Epidermal melanocyte (primary cell): ENCODE results near the gene GALNT2.

ENCODE experiments used
- DNase-seq: peaks from one replicate; pipeline ENCODE4 v3.0.0; 2011; ENCODE audit warnings: low spot score; ENCODE audit not compliant: insufficient read length

GALNT2 gene

GRCh38 chr1:230206976-230207375 is 139.9 kb downstream of the GALNT2 start:
- DNase-seq, result no peak

DNA sequence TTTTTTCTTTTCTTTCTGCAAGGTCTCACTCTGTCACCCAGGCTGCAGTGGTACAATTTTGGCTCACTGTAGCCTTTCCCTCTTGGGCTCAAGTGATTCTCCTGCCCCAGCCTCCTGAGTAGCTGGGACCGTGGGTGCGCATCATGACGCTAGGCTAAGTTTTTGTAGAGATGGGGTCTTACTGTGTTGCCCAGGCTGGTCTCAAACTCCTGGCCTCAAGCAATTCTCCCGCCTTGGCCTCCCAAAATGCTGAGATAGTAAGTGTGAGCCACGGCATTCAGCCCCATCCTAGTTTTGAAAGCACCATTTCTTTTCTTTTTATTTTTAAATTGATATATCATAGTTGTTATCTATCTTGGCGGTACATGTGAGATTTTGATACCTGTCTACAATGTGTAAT is 140.6 kb downstream of the GALNT2 start:
- no peak for DNase-seq

GRCh38 chr1:230208619-230209261 is 141.7 kb downstream of the GALNT2 start:
- DNase-seq, result no peak

DNA sequence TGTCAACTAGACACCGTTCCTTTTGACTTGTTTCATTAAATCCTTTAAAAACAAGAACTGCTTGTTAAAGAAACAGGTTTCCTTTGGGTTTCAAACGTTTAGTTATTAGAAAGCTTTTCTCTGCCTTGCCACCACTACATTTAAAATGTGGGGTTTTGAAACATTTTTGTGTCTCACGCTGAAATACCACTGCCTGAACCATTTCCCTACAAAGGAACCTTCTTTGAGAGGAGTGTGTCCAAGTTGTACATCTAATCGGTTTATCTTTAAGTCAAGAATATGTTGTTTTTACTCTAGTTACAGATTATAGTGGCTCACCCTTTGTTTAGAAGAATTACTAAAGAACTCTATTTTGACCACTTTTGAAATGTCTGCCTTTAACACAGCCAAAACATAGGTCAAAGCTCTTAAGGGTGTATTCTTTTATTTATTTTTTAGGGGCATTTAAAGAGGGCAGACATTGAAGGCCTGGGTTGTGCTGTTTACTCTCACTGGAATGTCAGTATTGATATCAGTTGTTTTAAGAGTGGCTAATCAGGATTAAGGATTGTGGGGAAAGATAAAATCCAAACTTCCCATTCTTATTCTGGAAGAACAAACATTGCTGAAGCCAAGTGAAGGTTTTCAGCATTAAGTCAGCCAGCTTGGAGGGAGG is 143.4 kb downstream of the GALNT2 start:
- no peak for DNase-seq

- no peak for DNase-seq
These were observed 143.9 kb downstream of the GALNT2 start for GRCh38 chr1:230210981-230211336.

DNA sequence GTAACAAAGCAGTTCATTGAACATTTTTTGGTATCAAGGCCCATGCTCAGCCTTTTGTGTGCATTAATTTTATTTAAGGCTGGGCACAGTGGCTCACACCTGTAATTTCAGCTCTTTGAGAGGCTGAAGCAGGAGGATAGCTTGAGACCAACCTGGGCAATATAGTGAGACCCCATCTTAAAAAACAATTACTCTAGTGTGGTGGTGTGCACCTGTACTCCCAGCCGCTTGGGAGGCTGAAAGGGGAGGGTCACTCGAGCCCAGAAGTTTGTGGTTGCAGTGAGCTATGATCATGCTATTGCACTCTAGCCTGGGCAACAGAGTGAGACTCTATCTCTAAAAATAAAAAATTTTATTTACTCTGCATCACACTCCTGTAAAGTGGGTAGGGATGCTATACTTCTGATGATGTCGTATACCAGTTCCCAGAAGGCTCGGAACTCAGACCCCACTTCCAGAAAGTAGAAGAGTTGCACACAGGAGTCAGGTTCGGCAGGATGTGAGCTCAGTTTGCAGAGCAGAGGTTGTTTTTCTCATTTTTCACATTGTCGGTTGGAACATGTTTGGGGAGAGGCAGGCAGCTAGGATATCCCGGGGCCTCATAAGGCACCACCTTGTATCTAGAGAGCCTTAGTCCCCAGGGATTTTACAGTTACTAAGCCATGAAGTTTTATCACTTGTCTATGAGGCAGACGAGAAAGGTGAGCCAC is 144.6 kb downstream of the GALNT2 start:
- no peak for DNase-seq

- DNase-seq, result no peak
These were observed 145.4 kb downstream of the GALNT2 start for GRCh38 chr1:230212405-230212936.

GRCh38 chr1:230215031-230215430 is 148.0 kb downstream of the GALNT2 start:
- DNase-seq, result no peak

DNA sequence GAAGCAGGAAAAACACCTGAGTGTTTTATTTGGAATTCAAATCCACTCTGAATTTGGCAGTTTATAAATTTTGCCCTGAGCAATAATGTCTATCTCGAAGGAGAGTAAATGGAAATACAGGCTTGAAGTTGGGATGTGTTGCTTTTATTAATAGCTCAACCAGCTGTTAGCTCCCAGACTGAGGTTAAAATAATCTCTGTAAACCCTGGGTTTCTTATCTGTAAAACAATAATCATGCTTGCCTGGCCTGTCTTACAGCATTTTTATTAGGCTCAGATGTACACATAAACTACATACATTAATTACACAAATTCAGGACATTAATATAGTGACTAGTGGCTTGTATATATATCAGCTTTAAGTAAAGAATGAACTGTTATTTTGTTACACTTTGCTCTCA is 148.5 kb downstream of the GALNT2 start:
- no peak for DNase-seq

DNA sequence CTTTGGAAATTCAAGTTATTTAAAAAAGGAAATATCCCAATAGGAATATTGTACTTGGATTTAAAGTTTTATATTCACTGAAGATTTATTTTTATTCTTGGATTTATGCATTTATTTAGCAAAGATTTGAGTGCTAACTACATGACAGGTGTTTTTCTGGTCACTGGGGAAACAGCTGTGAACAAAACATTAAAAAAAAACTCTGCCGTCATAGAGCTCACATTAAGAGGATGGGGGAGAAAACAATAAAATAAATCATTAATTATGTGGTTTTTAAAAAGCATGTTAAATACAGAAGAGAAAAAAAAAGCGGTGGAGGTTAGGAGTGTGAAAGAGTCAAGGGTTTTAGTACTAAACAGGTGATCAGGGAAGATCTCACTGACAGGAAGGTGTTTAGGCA is 149.9 kb downstream of the GALNT2 start:
- no peak for DNase-seq

GRCh38 chr1:230218667-230219066 is 151.6 kb downstream of the GALNT2 start:
- DNase-seq, result no peak

DNA sequence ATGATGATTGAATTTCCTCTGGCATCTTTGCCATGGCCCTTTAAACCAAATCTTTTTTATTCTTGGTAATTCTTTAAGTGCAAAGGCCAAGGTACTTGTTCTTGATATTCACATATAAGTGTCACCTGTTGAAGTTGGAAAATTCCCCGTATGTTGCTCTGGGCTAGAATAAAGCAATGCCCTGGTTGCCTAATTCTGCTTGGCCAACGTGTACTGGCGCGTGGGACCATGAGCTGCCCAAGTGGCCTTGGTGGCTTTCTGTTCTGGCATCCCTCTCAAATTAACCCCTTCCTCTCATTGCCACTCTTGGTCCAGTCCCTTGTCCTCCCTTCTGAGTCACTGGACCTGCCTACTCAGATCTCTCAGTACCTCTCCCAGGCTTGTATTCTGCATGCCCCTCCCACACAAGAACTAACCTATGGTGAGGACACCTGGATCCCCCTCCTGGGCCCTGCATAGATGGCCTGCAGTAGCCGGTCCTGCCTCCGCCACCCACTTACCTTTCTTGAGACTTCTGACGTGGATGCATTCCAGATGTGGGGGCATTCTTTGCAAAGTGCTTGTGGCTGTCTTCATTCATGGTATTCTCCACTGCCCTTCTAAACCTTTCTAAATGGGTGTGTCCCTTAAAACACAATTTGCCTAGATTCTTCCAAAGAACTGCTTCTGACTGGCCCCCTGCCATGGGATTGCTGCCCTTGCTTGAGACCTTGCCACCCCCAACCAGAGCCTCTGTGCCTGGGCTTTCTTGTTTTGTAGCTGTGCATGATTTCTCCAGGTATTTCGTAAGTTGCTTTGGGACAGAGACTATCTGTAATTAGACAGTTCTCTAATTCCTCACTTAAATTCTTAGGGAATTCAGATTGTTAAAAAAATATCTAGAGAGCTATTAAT is 152.4 kb downstream of the GALNT2 start:
- DNase-seq, result no peak

GRCh38 chr1:230220478-230220877 is 153.4 kb downstream of the GALNT2 start:
- DNase-seq, result no peak

DNA sequence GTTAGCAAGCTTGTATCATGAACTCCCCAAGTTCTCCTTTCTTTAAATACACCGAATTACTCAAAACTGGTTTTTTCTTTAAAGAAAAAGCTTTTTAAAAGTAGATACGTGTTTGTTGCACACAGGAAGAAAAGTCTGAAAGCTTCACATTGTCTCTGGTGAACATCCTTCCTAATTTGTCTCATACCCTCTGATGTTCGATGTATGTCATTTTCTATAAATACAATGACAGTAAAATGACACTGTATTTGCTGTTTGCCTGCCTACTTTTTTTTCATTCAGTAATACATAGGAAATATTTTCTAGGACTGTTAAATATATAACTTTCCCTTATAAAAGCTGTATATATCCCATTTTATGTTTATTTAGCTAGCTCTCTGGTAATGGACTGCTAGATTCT is 153.9 kb downstream of the GALNT2 start:
- DNase-seq, result no peak

DNA sequence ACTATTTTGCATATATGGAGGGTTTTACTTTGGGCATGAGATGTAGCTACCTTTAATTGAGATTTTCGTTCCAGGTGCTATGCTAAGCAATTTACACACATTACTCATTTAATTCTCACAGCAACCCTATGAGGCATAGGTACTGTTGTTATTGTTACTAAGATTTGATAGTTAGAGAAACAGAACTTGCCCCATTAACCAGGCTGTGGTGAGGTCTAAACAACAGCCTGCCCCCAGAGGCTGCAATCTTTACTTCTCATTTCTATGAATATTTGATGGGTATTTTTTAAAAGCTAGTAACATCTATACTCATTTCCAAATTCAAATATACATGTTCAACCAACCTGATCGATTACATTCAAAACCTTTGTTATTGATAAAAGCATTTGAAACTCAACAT is 155.6 kb downstream of the GALNT2 start:
- DNase-seq, result no peak

DNA sequence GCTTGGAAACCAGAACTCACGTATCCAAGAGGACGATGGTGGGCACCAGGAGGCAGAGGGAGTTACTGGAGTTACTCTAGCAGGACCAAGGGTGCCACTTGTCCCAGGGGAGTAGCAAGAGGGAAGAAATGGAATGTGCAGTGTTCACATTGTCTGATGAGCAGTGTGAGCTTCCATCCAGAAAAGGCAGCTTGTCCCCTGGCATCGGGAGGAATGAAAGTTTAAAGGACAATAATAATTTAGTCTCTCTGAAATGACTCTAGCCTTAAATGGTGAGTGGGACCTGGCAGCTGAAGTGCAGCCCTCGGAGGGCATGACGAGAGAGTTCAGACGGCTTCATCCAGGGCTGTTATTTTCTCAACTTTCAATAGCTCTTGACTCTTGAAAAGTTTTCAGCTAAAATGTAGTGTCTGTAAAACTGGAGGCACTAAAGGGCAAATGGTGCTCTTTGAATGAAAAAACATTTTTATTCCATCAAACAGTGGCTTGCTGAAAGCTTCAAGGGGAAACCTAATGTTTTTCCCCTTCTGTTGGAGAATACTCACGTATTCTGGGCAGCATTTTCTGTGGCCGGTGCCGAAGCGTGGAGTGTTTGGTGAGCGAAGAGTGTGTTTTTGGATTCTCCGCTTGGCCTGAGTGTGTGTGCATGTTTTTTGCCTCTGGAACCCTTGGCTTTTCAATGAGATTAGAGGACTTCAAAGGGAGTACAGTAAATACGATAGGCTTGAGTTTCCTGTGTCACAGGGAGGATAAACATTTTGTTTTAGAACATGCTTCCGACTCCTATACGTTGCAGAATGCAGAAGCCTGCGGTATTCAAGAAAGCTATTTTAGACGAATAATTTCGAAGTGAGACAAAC is 157.3 kb downstream of the GALNT2 start:
- DNase-seq, result no peak

DNA sequence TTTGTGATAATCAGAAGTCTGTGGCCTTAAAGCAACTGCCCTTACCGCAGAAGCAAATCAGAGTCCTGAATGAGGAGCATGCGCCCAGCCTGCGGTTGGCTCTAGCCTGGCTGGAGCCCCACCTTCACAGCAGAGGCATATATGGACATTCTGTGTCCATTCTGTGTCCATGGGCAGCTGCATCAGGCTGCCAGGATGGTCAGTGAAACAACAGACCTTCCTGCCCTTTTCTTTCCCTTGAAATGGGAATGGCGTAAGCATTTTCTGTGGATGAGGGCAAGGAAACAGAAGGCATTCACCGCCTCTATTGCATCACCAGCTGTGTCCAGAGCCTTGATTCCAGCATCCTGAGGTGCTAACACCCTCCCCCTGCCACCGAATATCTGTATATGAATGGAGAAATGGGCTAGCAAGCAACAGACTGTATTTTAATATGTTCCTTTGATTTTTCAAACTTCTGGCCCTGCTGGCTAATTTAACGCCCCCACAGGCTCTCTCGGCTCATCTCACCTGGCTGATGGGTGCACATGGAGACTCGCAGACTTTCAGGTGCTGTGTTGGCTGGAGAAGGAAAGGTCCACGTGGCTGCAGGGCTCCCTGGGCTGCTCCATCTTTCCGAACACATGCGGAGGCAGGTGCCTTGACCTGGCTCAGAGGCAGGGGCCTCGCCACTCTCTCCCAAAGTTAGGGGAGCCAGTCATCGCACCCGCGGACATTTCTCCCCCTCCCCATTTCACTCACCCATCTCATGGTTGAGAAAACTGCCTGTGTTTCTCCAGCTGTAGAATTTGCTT is 159.2 kb downstream of the GALNT2 start:
- DNase-seq, result no peak

- no peak for DNase-seq
These were observed 159.8 kb downstream of the GALNT2 start for GRCh38 chr1:230226814-230227213.

DNA sequence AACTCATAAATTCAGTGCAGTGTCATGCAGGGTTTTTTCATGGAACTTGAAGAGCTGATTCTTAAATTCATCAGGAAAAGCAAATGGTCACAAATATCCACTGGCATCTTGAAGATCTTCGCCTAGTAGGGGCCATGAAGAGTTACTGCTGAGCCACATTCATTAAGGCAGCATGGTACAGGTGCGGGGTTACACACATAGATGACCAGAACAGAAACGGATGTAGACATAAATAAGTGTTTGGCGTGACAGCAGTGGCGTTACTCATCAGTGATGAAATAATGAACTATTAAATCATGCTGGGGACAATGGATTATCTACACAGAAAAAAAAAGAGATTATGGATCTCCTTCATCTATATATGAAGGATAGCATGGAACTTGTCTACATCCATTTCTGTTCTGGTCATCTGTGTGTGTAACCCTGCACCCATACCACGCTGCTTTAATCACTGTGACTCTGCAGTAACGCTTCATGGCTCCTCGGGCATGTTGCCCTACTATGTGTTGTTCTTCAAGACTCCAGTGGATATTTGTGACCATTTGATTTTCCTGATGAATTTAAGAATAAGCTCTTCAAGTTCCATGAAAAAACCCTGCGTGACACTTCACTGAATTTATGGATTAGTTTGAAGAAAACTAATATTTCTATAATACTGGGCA is 161.3 kb downstream of the GALNT2 start:
- no peak for DNase-seq
